Mononuclear cell (primary cell): Measurements from ENCODE around the gene MRTFA. TPM values are rescaled to one million over a fixed set of nuclear protein-coding genes. Genes with fewer than 3 reads are reported as not detected.
"Not testable (repeated sequence)": the region's sequence is repeated elsewhere in the genome, so short reads cannot be mapped to it uniquely, and the experiment has no call there.

Experiments used
- H3K27me3 ChIP-seq: 2 replicates; pipeline ENCODE4 v1.6.0; 2011; ENCODE audit warnings: low read length, control low read depth; ENCODE audit not compliant: insufficient read depth
- H3K4me1 ChIP-seq: 2 replicates; pipeline ENCODE4 v1.5.1; 2011; ENCODE audit warnings: mild to moderate bottlenecking, low read length, control low read depth; ENCODE audit not compliant: insufficient read depth
- H3K4me3 ChIP-seq: 2 replicates; pipeline ENCODE4 v1.5.1; 2011; ENCODE audit warnings: mild to moderate bottlenecking, low read length, moderate library complexity
- H3K9me3 ChIP-seq: 2 replicates; pipeline ENCODE4 v1.5.1; 2011; ENCODE audit warnings: low read depth, mild to moderate bottlenecking, control low read depth, low read length
- total RNA-seq: library from RNA; depleted of rRNA; stranded (reverse); fragments of >200 nt; gene quantifications from one replicate; pipeline ENCODE4 v1.2.3, GENCODE V29; 2012

Gene MRTFA
- total RNA-seq, 1 donor: 40.6 TPM

- H3K4me3 ChIP-seq: no peak overlapping the region
- H3K4me1 ChIP-seq: peaks cover 70% of the 10 kb centered on the region
- H3K27me3 ChIP-seq: no peaks in the 10 kb centered on the region
- H3K9me3 ChIP-seq: no peaks in the 10 kb centered on the region
These were observed 239.1 kb downstream of the MRTFA start for GRCh38 chr22:40397396-40397795.

DNA sequence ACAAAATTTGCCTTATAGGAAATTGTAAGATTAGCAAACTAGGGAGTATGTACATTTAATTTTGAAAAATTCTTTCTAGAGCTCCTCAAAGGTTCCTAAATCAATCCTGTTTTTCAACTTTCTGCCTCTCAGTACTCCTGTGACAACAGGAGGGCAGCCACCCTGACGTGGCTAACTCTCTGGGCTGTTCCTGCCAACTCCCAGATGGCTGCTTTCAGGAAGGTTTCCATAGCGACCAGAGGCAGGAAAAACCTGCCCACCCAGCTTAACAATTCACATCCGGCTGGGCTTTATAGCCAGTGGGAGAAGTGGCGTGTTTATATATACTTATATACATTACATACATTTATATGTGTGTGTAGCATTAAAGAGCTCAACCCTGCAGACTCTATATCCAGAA lies 239.6 kb downstream of the MRTFA start:
- Histone ChIP-seq H3K27me3 (no peaks in the 10 kb centered on the region), H3K9me3 (no peaks in the 10 kb centered on the region), H3K4me3 (no peak overlapping the region), H3K4me1 (peaks cover 64% of the 10 kb centered on the region)

DNA sequence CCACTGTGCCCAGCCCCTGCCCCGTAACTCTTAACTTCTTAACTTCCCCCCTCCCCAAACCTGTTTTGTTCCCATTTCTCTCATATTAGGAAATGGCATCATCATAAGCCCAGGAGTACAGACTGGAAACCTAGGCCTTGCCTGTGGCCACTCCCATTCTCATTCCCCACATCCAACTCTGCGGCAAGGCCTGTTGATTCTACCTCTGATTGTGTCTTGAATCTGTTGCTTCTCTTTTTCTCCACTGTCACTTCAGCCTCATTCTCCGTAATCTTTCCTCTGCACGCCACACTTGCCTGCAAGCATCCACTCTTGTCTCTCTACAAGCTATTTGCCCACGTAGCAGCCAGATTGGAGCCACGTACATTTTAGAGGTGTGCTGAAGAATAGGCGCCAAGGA lies 240.9 kb downstream of the MRTFA start:
- no peaks in the 10 kb centered on the region for H3K27me3 ChIP-seq
- H3K4me1 ChIP-seq: peaks cover 52% of the 10 kb centered on the region
- no peaks in the 10 kb centered on the region for H3K9me3 ChIP-seq
- no peak overlapping the region for H3K4me3 ChIP-seq

DNA sequence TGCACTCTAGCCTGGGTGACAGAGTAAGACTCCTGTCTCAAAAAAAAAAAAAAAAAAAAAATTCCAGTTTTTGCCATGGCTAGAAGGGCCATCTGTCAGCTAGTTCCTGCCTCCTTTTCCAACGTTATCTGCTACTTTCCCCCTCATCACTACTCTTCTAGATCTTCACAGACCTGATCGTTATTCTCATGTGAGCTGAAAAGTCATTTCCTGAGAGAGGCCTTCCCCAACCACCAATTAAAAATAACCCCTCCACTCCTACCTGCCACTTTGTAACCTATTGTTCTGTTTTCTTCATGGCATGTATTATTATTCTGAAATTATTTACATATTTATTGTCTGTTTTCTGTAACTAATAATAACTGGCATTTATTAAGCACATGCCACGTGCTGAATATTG lies 241.9 kb downstream of the MRTFA start:
- Histone ChIP-seq H3K9me3 (no peaks in the 10 kb centered on the region), H3K4me3 (no peak overlapping the region), H3K4me1 (peaks cover 42% of the 10 kb centered on the region), H3K27me3 (no peaks in the 10 kb centered on the region)

DNA sequence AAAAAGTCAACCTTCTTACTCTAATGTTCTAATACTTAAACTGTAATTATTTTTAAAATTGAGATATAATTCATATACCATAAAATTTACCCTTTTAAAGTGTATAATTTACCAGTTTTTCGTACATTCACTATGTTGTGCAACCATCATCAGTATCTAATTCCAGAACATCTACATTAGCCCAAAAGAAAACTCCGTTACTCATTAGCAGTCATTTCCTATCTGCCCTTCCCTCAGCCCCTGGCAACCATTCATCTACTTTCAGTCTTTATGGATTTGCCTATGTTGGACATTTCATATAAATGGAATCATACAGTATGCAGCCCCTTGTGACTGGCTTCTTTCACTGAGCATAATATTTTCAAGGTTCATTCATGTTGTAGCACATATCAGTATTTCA lies 243.9 kb downstream of the MRTFA start:
- H3K4me1 ChIP-seq: peaks cover 32% of the 10 kb centered on the region
- no peaks in the 10 kb centered on the region for H3K27me3 ChIP-seq
- H3K4me3 ChIP-seq: no peak overlapping the region
- H3K9me3 ChIP-seq: no peaks in the 10 kb centered on the region

DNA sequence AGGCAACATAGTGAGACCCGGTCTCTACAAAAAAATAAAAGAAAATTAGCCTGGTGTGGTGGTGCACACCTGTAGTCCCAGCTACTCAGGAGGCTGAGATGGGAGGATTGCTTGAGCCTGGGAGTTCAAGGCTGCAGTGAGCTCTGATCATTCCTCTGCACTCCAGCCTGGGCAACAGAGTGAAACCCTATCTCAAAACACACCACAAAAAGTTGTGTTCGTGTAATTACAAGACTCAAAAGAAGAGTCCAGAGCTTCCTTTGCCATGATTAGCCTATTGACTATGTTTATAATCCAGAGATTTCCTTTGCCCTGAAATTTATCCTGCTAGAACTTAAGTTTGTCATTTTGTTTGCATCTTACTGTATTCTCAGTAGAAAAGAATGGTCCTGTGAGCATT lies 245.1 kb downstream of the MRTFA start:
- Histone ChIP-seq H3K27me3 (no peaks in the 10 kb centered on the region), H3K4me1 (peaks cover 29% of the 10 kb centered on the region), H3K4me3 (no peak overlapping the region), H3K9me3 (no peaks in the 10 kb centered on the region)

DNA sequence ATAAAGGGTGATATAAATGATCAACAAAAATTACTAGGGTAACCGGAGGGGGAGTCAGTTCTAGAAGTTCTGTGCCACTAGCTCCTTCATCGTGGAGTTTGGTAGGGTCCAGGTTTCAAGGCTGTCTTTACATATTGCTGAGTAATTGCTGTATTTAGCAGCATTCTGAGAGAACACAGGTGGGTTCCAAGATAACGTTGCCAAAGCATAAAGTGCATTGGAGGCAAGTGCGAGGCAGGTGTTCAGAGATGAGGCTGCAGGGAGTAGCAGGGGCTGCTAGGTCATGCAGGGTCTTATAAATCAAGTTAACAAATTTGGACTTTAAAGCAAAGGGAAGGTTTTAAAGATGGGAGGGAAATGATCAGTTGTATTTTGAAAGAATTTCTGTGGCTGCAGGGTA lies 248.3 kb downstream of the MRTFA start:
- H3K9me3 ChIP-seq: no peaks in the 10 kb centered on the region
- H3K27me3 ChIP-seq: no peaks in the 10 kb centered on the region
- peaks cover 48% of the 10 kb centered on the region for H3K4me1 ChIP-seq
- no peak overlapping the region for H3K4me3 ChIP-seq

DNA sequence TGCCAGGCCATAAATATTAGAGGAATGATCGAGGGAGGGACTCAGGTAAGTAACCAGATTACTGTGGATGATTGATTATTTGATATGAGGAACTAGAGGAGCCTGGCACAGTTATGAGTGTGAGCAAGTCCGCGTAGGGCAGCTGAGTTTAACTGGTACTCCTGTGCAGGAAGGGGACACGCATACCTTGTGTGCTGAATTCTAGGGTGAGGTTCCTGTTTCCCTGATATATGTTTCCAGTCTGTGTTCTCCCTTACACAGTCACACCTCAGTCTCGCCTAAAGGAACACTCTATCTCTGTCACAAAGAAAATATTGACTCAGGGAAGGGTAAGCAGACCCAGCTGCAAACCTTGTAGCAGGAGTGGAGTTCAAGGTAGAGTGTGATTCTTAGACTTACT lies 248.8 kb downstream of the MRTFA start:
- Histone ChIP-seq H3K27me3 (no peaks in the 10 kb centered on the region), H3K9me3 (no peaks in the 10 kb centered on the region), H3K4me1 (peaks cover 51% of the 10 kb centered on the region), H3K4me3 (no peak overlapping the region)

GRCh38 chr22:40385036-40385782 lies 251.3 kb downstream of the MRTFA start:
- Histone ChIP-seq H3K4me1 (peaks cover 51% of the 10 kb centered on the region), H3K4me3 (peak overlapping the region; percentile 5)

DNA sequence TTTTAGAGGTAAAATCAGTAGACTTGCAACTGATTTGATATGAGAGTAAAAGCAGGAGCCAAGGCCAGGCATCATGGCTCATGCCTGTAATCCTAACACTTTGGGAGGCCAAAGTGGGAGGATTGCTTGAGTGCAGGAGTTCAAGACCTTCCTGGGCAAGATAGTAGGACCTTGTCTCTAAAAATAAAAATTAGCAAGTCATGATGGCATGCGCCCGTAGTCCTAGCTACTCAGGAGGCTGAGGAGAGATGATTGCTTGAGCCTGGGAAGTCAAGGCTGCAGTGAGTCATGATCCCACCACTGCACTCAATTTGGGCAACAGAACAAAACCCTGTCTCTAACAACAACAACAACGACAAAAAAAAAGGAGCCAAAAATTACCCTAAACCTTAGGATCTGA lies 252.6 kb downstream of the MRTFA start:
- no peaks in the 10 kb centered on the region for H3K9me3 ChIP-seq
- peaks cover 53% of the 10 kb centered on the region for H3K4me1 ChIP-seq
- H3K27me3 ChIP-seq: no peaks in the 10 kb centered on the region
- H3K4me3 ChIP-seq: no peak overlapping the region

More at GRCh38 chr22:40385036-40385782, 251.3 kb downstream of the MRTFA start:
- H3K9me3 ChIP-seq: no peaks in the 10 kb centered on the region
- no peaks in the 10 kb centered on the region for H3K27me3 ChIP-seq

- no peaks in the 10 kb centered on the region for H3K9me3 ChIP-seq
- no peak overlapping the region for H3K4me3 ChIP-seq
- no peaks in the 10 kb centered on the region for H3K27me3 ChIP-seq
- peaks cover 52% of the 10 kb centered on the region for H3K4me1 ChIP-seq
These were observed 255.1 kb downstream of the MRTFA start for GRCh38 chr22:40381461-40381860.

GRCh38 chr22:40378448-40378847 lies 258.1 kb downstream of the MRTFA start:
- H3K4me1 ChIP-seq: peaks cover 30% of the 10 kb centered on the region
- not testable (repeated sequence) for H3K9me3 ChIP-seq, H3K4me3 ChIP-seq

GRCh38 chr22:40377931-40378330 lies 258.6 kb downstream of the MRTFA start:
- H3K27me3 ChIP-seq: no peaks in the 10 kb centered on the region
- no peak overlapping the region for H3K4me3 ChIP-seq
- H3K9me3 ChIP-seq: no peaks in the 10 kb centered on the region
- peaks cover 26% of the 10 kb centered on the region for H3K4me1 ChIP-seq

More at GRCh38 chr22:40378448-40378847, 258.1 kb downstream of the MRTFA start:
- H3K27me3 ChIP-seq: not testable (repeated sequence)

DNA sequence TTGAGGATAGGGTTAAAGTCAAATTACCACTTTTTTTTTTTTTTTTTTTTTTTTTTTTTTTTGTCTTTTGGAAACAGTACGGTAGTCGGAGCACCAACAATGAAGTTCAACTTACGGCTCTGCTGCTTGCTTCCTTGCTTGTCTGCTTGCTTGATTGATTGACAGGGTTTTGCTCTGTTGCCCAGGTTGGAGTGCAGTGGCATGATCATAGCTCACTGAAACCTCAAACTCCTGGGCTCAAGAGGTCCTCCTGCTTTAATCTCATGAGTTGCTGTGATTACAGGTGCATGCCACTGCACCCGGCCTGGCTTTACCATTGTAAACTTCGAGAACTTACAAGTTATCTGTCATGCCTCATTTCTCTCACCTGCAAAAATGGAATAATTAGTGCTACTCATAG lies 260.4 kb downstream of the MRTFA start:
- Histone ChIP-seq H3K27me3 (no peaks in the 10 kb centered on the region), H3K4me3 (no peak overlapping the region), H3K9me3 (no peaks in the 10 kb centered on the region), H3K4me1 (peaks cover 32% of the 10 kb centered on the region)

DNA sequence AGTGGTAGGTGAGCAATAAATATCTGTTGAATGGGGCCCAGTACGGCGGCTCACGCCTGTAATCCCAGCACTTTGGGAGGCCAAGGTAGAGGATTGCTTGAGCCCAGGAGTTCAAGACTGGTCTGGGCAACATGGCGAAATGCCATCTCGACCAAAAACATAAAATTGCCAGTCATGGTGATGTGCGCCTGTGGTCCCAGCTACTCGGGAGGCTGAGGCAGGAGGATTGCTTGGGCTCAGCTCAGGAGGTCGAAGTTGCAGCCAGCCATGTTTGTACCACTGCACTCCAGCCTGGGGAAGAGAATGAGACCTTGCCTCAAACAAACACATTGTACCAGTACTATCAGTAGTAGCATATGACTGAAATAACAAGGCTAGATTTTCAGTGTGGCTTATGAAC lies 262.0 kb downstream of the MRTFA start:
- Histone ChIP-seq H3K4me1 (peaks cover 41% of the 10 kb centered on the region), H3K9me3 (no peaks in the 10 kb centered on the region), H3K27me3 (no peaks in the 10 kb centered on the region), H3K4me3 (no peak overlapping the region)

DNA sequence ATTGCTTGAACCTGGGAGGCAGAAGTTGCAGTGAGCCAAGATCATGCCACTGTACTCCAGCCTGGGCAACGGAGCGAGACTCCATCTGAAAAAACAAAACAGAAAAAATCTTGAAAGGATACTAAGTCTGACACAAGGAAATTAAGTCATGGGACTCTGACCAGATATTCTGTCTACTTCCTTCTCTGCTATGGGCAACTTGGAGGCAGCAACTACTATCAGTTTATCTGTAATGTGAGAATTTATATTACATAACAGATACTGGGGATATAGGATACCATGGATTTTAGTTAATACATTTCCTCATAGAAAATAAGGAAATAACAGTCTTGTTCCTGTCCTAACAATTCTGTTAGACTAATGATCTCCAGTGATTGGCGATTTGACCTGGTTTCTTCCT lies 267.7 kb downstream of the MRTFA start:
- no peaks in the 10 kb centered on the region for H3K9me3 ChIP-seq
- H3K27me3 ChIP-seq: no peaks in the 10 kb centered on the region
- H3K4me1 ChIP-seq: peaks cover 15% of the 10 kb centered on the region
- H3K4me3 ChIP-seq: no peak overlapping the region
